ENCODE measurements around the gene HSF5.

Gene HSF5

DNA sequence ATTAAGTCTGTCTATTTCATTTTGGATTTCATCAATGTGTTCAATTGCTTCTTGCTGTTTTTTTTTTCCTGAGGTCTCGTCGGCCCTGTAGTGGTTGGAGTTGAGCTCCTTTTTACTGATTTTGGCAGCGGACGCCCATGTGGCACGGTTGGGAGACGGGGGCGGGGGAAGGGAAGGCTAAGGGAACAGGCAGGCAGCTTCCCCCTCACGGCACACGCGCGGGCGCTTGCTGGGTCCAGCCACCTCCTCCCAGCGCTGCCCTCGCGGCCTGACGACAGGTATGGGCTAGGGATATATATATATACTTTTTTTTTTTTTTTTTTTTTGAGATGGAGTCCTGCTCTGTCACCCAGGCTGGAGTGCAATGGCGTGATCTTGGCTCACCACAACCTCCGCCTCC is 11.4 kb downstream of the HSF5 start:
- no peak for DNase-seq

DNA sequence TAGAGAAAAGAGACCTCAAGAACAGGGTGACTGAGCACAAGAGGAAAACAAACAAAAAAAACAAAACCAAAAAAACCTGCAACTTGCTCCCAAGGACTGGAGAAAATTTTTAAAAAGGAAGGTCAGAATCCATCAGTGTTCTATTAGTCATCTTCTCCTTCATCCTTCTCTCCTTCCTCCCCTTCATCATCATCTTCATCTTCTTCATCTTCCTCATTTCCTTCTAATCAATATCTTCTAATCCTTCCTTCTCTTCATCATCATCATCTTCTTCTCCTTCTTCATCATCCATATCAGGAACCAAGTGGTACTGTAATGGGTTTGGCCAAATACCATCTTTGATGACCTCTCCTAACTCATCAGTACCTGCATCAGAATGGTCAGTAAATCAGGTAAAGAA is 12.2 kb downstream of the HSF5 start:
- DNase-seq, result no peak

DNA sequence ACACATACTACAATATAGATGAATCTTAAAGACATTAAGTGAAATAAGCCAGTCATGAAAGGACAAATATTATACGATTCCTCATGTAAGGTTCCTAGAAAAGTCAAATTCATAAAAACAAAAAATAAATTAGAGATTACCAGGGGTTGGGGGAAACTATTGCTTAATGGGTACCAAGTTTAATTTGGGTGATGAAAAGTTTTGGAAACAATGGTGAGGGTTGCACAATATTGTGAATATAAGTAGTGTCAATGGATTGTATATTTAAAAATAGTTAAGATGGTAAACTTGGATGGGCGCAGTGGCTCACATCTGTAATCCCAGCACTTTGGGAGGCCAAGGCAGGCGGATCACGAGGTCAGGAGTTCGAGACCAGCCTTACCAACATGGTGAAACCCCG is 17.9 kb downstream of the HSF5 start:
- no peak for DNase-seq

DNA sequence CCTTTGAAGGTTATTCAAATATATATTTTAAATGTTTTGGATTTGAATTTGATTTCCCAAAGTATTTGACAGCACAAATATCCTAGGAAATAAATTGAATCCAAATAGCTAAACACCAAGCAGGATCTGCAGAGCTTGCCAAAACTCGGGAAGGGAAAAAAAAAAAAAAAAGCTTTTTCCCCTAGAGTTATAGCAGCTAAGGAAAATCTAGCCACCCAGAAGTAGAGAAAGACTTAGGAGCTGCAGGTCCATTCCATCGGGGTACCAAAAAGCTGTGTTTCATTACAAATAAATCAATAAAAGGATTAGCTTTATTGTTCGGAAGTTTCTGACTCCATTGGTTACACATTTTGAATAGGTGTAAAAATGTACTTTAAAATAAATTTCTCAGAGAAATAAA is 19.3 kb downstream of the HSF5 start:
- no peak for DNase-seq

DNA sequence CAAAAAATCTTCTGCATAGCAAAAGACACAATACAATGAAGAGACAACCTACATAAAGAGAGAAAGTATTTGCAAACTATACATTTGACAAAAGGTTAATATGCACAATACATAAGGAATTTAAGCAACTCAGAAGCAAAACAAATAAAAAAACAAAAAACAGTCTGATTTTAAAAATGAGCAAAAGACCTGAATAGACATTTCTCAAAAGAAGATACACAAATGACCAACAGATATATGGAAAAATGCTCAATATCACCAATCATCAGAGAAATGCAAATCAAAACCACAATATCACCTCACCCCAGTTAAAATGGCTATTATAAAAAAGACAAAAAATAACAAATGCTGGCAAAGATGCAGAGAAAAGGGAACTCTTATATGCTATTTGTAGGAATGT is 32.7 kb downstream of the HSF5 start:
- DNase-seq, result no peak

DNA sequence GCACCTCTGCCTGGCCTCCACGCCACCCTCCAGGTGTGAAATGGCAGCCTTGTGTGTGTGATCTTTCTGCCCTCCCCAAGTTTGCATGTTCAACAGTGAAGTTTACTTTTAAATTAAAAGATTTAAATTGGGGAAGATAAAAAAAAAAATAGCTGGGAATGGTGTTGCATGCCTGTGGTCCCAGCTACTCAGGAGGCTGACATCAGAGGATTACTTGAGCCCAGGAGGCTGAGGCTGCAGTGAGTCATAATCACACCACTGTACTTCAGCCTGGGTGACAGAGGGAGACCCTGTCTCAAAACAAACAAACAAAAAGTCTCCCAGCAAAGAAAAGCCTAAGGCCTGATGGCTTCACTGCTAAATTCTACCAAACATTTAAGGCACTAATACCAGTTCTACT is 35.5 kb downstream of the HSF5 start:
- DNase-seq, result no peak

DNA sequence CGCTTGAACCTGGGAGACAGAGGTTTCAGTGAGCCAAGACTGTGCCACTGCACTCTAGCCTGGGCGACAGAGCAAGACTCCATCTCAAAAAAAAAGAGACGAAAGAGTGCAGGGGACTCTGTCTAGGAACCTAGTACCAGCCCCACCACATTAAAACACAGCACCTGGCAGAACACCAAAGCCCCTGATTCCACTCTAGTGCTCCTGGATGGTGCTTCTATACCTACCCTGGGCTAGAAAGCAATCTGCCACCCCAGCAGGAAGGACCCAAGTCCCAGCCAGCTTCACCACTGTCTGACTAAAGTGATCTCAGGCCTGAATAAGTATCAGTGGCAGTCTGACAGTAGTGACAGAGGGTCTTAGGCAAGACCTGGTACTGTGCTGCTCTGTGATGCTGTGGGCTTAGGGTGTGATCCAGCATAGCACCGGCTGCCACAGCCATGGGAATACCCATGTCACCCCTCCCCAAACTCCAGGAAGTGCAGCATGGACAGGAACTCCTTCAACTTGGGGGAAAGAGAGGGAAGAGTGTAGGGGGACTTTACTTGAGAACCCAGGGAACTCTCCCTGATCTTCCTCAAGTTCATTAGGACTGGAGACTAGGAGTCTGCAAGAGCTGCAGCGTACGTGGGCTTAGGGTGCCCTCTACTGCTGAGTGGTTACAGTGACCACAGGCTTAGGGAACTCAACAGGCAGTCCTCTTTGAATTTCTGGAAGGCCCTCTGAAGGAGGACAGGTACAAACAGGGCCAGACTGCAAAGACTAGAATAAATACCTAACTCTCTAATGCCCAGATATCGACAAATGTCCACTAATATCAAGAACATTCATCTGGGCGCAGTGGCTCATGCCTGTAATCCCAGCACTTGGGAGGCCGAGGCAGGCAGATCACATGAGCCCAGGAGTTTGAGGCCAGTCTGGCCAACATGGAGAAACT is 40.9 kb downstream of the HSF5 start:
- DNase-seq, result peak; percentile 70

DNA sequence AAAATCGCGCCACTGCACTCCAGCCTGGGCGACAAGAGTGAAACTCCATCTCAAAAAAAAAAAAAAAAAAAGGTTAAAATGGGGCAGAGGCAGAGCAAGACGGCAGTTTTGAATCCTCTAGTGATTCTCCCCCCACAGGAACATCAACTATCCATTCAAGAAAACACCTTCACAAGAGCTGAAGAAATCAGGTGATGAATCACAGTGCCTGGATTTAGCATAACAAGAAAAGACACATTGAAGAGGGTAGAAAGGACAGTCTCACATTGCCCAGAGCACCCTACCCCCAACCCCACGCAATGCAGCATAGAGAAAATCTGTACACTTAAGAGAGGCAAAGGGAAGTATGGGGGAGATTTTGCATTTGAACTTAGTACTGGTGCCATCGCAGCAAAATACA is 42.1 kb downstream of the HSF5 start:
- no peak for DNase-seq

DNA sequence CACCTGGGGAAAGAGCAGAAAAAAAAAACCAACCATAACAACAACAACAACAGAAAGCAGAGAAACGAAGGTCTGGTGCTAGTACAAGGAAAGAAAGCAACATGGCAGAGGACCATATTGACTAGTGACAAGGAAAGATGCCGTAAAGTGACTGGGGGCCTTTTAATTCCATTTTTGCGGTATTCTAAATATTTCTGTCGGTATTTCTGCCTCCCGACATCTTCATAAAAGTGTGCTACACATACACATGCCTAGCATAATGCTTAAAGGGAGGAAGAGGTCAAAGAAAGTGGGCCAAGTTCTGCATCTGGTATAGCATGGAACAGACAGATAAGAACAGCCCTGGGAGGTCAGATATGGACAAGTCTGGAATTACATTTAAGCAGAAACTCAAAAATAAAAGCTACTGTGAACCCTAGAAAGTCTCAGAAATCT is 51.4 kb downstream of the HSF5 start:
- DNase-seq, result no peak

DNA sequence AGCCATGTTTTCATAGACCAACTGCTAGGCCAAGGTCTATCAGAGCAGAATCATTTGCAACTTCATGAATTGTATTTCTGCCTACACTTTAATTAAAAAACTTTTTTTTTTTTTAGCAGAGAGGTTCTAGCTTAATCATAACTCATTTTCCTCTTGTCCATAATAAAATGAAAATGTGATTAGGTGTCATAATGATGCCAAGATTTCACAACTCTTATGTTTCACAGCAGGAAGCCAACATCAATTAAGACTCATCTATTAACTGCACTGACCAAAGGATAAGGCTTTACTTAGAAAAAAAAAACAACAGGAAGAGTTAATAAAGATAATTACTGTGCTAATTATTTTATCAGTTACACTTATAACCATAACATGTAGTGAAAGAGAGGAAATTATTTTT is 52.0 kb downstream of the HSF5 start:
- DNase-seq, result no peak

DNA sequence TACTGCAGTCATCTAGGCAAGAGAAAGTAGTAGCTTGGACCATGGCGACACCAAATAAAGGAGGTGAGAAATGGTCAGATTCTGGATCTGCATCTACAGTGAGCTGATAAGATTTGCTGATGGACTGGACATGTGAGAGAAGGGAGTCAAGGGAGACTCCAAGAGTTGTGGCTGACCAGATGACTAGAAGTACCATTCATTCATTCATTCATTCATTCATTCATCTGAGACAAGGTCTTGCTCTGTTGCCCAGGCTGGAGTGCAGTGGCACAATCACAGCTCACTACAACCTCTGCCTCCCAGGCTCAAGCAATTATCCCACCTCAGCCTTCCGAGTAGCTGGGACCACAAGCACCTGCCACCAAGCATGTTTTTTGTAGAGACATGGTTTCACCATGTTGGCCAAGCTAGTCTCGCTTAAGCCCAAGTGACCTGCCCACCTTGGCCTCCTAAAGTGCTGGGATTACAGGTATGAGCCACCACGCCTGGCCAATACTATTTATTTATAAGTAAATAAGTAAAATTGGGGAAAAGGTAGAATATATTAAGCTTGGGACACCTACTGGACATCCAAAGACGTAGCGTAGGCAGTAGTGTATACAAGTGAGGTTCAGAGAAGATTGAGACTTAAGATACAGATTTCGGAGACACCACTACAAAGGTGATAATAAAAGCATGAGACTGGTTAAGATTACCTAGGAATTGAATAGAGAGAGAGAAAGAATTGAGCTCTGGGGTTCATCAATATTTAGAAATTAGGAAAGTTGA is 55.2 kb downstream of the HSF5 start:
- DNase-seq, result no peak

DNA sequence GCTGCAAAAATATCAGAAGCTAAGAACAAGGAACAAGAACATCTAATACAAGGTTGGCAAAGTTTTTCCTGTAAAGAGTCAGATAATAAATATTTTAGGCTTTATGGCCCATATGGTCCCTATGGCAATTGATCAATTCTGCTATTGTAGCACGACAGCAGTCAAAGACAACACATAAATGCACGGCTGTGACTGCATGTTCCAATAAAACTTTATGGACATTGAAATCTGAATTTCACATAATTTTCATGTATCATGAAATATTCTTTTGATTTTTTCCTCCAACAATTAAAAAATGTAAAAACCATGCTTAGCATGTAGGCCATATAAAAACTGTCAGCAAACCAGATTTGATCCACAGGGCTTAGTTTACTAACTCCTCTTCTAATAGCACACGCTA is 60.4 kb downstream of the HSF5 start:
- DNase-seq, result no peak

DNA sequence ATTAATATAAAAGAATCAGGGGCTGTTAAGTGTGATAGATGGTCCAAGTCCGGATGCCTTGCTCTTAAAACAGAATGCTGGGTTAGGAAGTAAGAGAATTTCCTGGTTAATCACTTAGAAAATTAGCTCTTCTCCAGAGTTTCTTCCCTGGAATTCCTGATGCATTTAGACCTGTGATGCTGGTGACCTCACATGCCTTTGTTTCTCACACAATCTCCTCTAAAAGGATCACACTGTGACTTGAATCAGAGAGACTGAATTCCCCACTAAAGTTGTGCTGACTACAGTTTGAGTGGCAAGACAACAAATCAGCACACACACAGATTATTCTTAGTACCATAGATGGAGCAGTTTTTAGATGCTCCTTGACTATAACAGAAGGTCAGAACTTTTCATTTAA is 66.5 kb downstream of the HSF5 start:
- no peak for DNase-seq

DNA sequence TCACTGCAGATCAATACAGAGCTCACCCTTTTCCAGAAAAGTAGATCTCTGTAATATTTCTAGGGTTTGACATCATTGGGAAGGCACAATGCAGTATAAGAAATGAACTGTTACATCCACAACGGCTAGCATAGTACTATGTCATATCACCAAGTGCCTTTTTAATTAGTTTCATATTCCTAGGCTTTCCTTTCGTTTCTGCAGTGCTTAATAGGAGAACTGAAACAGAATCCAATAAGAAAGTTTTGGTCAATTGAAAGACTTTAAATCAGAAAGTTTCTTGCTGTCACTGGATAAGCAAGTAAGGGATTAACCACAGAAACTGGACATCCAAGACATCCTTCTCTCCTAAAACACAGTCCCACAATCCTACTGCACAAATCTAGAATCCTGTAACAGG is 67.4 kb downstream of the HSF5 start:
- DNase-seq, result no peak

DNA sequence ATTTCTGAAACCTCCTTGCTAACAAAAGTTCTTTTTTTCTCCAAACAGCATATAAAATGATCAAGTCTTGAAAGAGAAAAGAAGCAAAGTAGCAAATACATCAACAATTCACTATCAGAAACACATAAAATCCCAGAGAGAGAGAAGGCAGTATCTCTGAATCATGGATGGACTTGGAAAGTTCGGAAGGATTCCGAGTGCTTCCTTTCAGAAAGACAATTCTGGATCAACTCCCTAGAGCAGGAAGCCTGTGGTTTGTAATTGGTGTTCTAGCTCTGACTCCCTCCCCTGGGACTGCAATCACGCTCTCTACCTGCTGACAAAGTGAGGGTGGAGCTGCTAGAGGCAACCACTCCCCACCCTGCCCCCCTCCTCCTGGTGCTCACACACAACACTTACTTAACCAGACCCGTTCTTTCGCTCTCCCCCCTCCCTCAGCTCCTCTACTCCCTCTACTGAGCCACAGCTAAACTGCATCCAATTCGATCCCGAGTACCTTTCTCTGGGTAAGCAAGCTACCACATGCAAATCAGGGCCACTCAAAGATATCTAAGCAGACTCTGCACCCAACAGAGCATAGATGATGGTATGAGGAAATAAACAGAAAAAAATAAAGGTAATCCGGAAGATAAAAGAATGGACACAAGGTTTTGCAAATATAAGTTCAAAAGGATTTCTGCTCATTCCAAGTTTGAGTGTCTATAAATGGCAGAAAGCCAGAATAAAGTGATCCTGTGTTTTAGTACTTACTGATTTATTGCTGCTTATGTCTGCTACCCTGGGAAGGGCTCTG is 70.7 kb downstream of the HSF5 start, which contains the start of gene RNF43:
TSS of gene RNF43 (minus strand) at position 235 of the 793 bp plus-strand sequence. CDS start 1,957 bp downstream, outside the sequence.
- DNase-seq, result peak; percentile 90

DNA sequence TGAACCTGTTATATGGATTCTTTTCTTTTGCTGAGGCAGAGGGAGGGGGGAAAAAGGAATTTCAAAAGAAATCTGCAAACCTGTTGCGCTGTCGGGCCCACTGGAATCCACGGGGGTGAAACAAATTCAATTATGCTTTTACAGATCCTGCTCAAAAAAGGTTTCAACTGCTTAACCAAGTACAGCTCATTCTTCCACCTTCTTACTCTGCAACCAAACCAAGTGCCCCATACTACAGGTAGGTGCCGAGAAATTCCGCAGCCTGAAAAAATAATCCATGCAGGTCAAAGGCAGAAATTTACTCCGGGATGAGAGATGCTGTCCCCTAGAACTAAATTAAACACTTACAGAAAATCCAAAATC is 71.3 kb downstream of the HSF5 start:
- DNase-seq, result no peak

DNA sequence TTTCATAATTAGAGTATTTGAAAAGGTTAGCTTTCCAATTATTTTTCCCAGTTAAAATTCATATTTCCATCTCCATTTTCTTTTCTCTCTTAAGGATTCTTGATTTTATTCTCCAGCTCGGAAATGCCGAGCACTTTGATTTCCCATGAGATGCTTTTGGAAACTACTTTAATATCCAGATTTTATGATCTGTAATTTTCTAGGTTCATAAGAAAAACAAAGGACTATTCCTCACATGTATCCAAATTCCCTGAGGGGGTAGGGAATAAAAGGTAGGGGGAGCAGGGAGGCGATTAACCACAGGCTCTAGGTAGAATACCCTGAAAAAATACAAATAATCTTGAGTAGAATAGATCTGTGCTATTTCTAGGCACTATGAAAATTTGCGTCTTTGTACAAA is 71.8 kb downstream of the HSF5 start:
- no peak for DNase-seq

DNA sequence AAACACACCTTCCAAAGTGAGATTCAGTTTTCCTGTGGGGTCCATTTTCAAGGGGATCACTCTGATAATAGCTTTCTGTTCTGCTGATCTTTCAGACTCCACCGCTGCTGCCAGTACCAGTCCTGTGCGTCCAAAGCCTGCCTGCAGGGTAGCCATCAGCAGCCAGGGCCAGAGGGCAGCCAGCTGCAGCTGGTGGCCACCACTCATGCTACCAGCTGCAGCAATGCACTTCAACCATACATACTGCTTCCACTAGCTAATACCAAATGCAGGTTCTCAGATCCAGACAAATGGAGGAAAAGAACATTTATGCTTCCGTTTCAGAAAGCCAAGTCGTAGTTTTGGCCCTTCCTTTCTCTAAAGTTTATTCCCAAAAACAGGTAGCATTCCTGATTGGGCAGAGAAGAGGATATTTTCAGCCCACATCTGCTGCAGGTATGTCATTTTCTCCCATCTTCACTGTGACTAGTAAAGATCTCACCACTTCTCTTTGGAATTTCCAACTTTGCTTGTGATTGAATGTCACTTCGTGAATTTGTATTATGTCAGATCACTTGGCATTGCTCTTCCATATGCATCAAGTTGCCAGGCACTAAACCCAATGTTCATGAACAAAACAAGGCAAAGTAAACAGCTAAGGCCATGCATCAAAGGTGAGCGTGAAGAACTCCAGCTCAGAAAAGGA is 72.7 kb downstream of the HSF5 start:
- no peak for DNase-seq

DNA sequence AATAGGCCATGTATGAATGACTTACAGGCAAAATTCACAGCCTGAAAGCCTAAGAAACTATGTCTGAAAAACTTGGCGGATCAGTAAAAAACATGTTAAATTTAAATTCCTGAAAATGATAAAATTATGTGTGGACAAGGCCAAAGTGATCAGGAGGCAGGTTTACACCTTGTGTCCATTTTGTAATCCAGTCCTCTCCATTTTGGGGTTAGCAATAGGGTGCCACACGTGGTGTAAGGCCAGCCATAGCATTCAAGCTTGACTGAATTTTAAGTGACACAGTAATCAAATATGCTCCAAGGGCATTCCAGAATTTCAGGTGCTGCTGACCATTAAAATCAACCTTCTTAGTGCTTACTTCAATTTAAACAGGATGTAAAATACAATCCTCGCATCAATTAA is 73.6 kb downstream of the HSF5 start:
- no peak for DNase-seq

DNA sequence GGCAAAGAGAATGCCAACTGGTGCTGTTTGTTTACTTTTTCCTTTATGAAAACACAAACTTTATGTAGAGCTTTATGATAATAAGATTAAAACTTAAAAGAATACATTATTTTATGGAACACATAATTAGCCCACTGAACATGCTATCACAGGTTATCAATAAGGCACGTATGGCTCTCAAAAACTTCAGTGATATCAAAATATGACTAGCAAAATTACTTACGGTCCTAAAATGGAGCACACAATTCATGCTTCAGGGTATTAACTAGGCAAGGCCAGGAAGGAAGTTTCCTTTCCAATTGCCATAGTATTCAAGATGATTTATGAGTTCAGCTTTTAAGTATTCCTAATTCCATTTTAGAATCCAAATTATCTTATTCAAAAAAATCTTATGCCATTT is 74.5 kb downstream of the HSF5 start:
- no peak for DNase-seq

DNA sequence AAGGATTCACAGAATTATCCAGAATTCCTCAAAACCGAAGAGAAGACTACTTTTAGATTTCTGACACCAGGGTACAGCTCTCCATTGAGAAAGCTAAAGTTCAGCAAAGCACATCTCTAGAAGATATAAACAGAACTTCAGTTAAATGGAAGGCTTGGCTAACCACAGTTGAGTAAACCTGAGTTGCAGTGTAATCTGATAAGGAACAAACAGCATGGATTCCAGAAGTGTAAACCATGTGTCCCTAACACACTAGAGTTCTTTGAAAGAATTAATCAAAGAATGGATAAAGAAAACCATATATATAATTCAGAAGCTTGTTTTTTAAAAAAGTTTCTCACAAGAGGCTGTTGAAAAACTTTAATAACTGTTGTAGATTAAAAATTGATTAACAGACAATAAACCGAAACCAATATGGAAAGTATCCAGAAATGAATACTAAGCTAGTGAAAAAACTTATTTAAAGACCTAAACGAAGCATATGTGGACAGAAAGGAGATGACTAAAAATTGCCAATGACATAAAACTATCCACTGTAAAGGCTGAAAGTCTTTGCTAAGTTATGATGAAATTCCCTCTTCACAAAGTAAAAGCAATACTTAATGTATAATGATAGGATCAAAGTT is 75.1 kb downstream of the HSF5 start:
- DNase-seq, result no peak

DNA sequence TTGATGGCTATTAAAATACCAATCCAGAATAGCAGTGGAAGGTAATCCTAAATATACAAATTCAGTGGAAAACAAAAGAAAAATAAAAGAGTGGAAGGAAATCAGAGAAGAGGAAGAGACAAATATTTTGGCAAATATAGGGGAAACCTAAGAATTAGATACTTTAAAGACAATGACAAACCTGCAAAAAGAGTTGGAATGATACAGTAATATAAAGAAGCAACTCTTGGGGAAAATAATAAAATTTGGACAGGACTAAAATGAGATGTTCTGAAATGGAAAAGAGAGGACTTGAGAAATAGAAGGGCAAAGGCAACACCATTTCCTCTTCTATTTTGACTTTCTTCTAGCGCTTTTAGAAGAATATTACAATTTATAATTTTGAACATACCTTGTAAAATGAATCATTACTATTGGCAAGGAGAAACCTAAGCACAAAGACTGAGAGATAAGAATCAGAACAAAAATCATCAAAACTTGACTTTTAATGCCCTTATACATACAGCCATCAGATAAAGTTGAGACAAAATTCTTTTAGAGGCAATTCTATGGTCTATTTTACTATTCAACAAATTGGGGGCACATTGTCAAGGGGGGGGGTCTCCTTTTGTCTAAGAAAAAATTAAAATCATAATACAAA is 76.0 kb downstream of the HSF5 start:
- DNase-seq, result no peak

Measured in stimulated activated CD4-positive, alpha-beta T cell treated with anti-CD3 and anti-CD28 coated beads, Interleukin-4, amount 100 ng/mL, for 24 hours (primary cell).